ENCODE measurements around the gene OTOS.

OTOS gene

GRCh38 chr2:240140511-240140910 lies at the start of gene OTOS:
OTOS (minus strand) TSS chr2:240140658; CDS start chr2:240140326, 332 bp downstream.
- DNase-seq = no peak

- no peak for DNase-seq
Measured at GRCh38 chr2:240189686-240190085, 49.2 kb upstream of the OTOS start.

- DNase-seq = no peak
Measured at GRCh38 chr2:240187989-240188590, 47.6 kb upstream of the OTOS start.

- no peak for DNase-seq
Measured at GRCh38 chr2:240186191-240186725, 45.8 kb upstream of the OTOS start.

- no peak for DNase-seq
Measured at GRCh38 chr2:240184656-240185055, 44.2 kb upstream of the OTOS start.

- no peak for DNase-seq
Measured at GRCh38 chr2:240183875-240184590, 43.6 kb upstream of the OTOS start.

GRCh38 chr2:240183006-240183874 lies 42.8 kb upstream of the OTOS start:
- DNase-seq = no peak

GRCh38 chr2:240182476-240182875 lies 42.0 kb upstream of the OTOS start:
- no peak for DNase-seq

GRCh38 chr2:240182001-240182400 lies 41.5 kb upstream of the OTOS start:
- no peak for DNase-seq

- no peak for DNase-seq
Measured at GRCh38 chr2:240179941-240180666, 39.6 kb upstream of the OTOS start.

- DNase-seq = no peak
Measured at GRCh38 chr2:240179186-240179815, 38.8 kb upstream of the OTOS start.

GRCh38 chr2:240178564-240178963 lies 38.1 kb upstream of the OTOS start:
- no peak for DNase-seq

- DNase-seq = no peak
Measured at GRCh38 chr2:240174496-240174895, 34.0 kb upstream of the OTOS start.

GRCh38 chr2:240172071-240172895 lies 31.8 kb upstream of the OTOS start:
- no peak for DNase-seq

GRCh38 chr2:240170883-240171282 lies 30.4 kb upstream of the OTOS start:
- DNase-seq = no peak

- DNase-seq = no peak
Measured at GRCh38 chr2:240170354-240170735, 29.9 kb upstream of the OTOS start.

GRCh38 chr2:240169486-240170353 lies 29.3 kb upstream of the OTOS start:
- no peak for DNase-seq

- DNase-seq = no peak
Measured at GRCh38 chr2:240168546-240169361, 28.3 kb upstream of the OTOS start.

- DNase-seq = no peak
Measured at GRCh38 chr2:240168041-240168440, 27.6 kb upstream of the OTOS start.

- DNase-seq = no peak
Measured at GRCh38 chr2:240167588-240167880, 27.1 kb upstream of the OTOS start.

Data from RPMI8226 (cell line).